GM04503 (cell line): ENCODE data around the gene TTC21A.

ENCODE experiments used
- DNase-seq: peaks from one replicate; pipeline ENCODE4 v3.0.0-alpha.2; 2012; ENCODE audit warnings: low read depth

The TTC21A gene

GRCh38 chr3:39138804-39139415 is 31.4 kb downstream of the TTC21A start:
- no peak for DNase-seq

GRCh38 chr3:39139442-39139841 is 32.0 kb downstream of the TTC21A start:
- no peak for DNase-seq

GRCh38 chr3:39140341-39140971 is 33.0 kb downstream of the TTC21A start:
- no peak for DNase-seq

GRCh38 chr3:39141171-39141995 is 33.9 kb downstream of the TTC21A start:
- DNase-seq = no peak

- no peak for DNase-seq
Observed at GRCh38 chr3:39142067-39142466, 34.6 kb downstream of the TTC21A start.

- DNase-seq = no peak
Observed at GRCh38 chr3:39143051-39143885, 35.8 kb downstream of the TTC21A start.

GRCh38 chr3:39144095-39144747 is 36.7 kb downstream of the TTC21A start:
- no peak for DNase-seq

GRCh38 chr3:39144748-39145380 is 37.4 kb downstream of the TTC21A start:
- no peak for DNase-seq

GRCh38 chr3:39146083-39146501 is 38.6 kb downstream of the TTC21A start:
- no peak for DNase-seq

GRCh38 chr3:39146611-39147591 is 39.4 kb downstream of the TTC21A start:
- DNase-seq = peak; percentile 84

GRCh38 chr3:39147711-39148434 is 40.4 kb downstream of the TTC21A start:
- DNase-seq = no peak

GRCh38 chr3:39148435-39149058 is 41.1 kb downstream of the TTC21A start:
- DNase-seq = no peak

- no peak for DNase-seq
Observed at GRCh38 chr3:39149059-39149455, 41.6 kb downstream of the TTC21A start.

GRCh38 chr3:39149498-39150147 is 42.1 kb downstream of the TTC21A start:
- DNase-seq = no peak

GRCh38 chr3:39150148-39150802 is 42.8 kb downstream of the TTC21A start:
- no peak for DNase-seq

GRCh38 chr3:39150803-39151631 is 43.5 kb downstream of the TTC21A start:
- DNase-seq = peak; percentile 86

GRCh38 chr3:39153977-39154279 is 46.4 kb downstream of the TTC21A start:
- no peak for DNase-seq
